Measurements from ENCODE around the gene CD99L2.
A peak's percentile ranks its signal among the peaks of the same experiment; 100 is the strongest.

Gene CD99L2

GRCh38 chrX:150766351-150767044, 132.0 kb downstream of the CD99L2 start:
- DNase-seq (ENCODE audit: low read depth), result no peak
- TF ChIP-seq CTCF (IDR thresholded peaks at IDR 0.05; ENCODE audit: insufficient read depth, low read depth, low read length, missing control alignments), result no peak
- H3K4me3 ChIP-seq (ENCODE audit: low read length), result no peak overlapping the region

- TF ChIP-seq CTCF (IDR thresholded peaks at IDR 0.05; ENCODE audit: insufficient read depth, low read depth, low read length, missing control alignments), result no peak
- DNase-seq (ENCODE audit: low read depth), result no peak
- no peak overlapping the region for H3K4me3 ChIP-seq (ENCODE audit: low read length)
These were observed 132.6 kb downstream of the CD99L2 start for GRCh38 chrX:150765782-150766350.

GRCh38 chrX:150765237-150765636, 133.2 kb downstream of the CD99L2 start:
- no peak overlapping the region for H3K4me3 ChIP-seq (ENCODE audit: low read length)
- DNase-seq (ENCODE audit: low read depth), result no peak
- TF ChIP-seq CTCF (IDR thresholded peaks at IDR 0.05; ENCODE audit: insufficient read depth, low read depth, low read length, missing control alignments), result no peak

- no peak for TF ChIP-seq CTCF (IDR thresholded peaks at IDR 0.05; ENCODE audit: insufficient read depth, low read depth, low read length, missing control alignments)
- no peak overlapping the region for H3K4me3 ChIP-seq (ENCODE audit: low read length)
- DNase-seq (ENCODE audit: low read depth), result peak; percentile 7
These were observed 134.7 kb downstream of the CD99L2 start for GRCh38 chrX:150763810-150764209.

- H3K4me3 ChIP-seq (ENCODE audit: low read length), result no peak overlapping the region
- DNase-seq (ENCODE audit: low read depth), result no peak
- no peak for TF ChIP-seq CTCF (IDR thresholded peaks at IDR 0.05; ENCODE audit: insufficient read depth, low read depth, low read length, missing control alignments)
These were observed 135.1 kb downstream of the CD99L2 start for GRCh38 chrX:150763303-150763797.

GRCh38 chrX:150762258-150763165, 136.0 kb downstream of the CD99L2 start:
- H3K4me3 ChIP-seq (ENCODE audit: low read length), result no peak overlapping the region
- no peak for TF ChIP-seq CTCF (IDR thresholded peaks at IDR 0.05; ENCODE audit: insufficient read depth, low read depth, low read length, missing control alignments)
- no peak for DNase-seq (ENCODE audit: low read depth)

Measured in epithelial cell of esophagus (primary cell).